HepG2 (cell line): Measurements from ENCODE around the gene VEGFA. TPM values are rescaled to one million over a fixed set of nuclear protein-coding genes. Genes with fewer than 3 reads are reported as not detected.

Experiments
- CEBPG ChIP-seq: IDR thresholded peaks from 2 replicates; pipeline ENCODE4 v1.6.1; 2016
- DZIP1 ChIP-seq: sonication (generic); formaldehyde crosslinking; IDR thresholded peaks from 2 replicates; pipeline ENCODE4 v1.5.0; 2020; ENCODE audit warnings: mild to moderate bottlenecking, missing genetic modification reagents
- ISL2 ChIP-seq: sonication (generic); formaldehyde crosslinking; IDR thresholded peaks from 2 replicates; pipeline ENCODE4 v1.5.0; 2020; ENCODE audit warnings: missing genetic modification reagents
- KLF16 ChIP-seq, 2 experiments: sonication (generic) in 1 of 2; formaldehyde crosslinking in 1 of 2; IDR thresholded peaks; 2 replicates each; pipeline versions ENCODE4 v1.6.1 to v1.8.0; 2016 to 2023; ENCODE audit warnings: missing genetic modification reagents in 2 of 2, missing compliant biosample characterization in 1 of 2
- MEIS2 ChIP-seq: sonication (generic); formaldehyde crosslinking; IDR thresholded peaks from 2 replicates; pipeline ENCODE4 v1.9.0; 2021; ENCODE audit warnings: mild to moderate bottlenecking, missing genetic modification reagents
- POGK ChIP-seq: sonication (generic); formaldehyde crosslinking; conservative IDR thresholded peaks from 2 replicates; pipeline ENCODE4 v1.8.0; 2022; ENCODE audit warnings: mild to moderate bottlenecking, moderate library complexity, missing genetic modification reagents
- RFX5 ChIP-seq: IDR thresholded peaks from 2 replicates; pipeline ENCODE4 v1.6.1; 2011; ENCODE audit warnings: low read depth, low read length, improper control_type of control experiment
- SKI ChIP-seq: fragments of 450-650 bp; IDR thresholded peaks from one replicate; pipeline ENCODE4 v1.6.1; 2018; ENCODE audit warnings: mild to moderate bottlenecking; ENCODE audit not compliant: partially characterized antibody
- SOX6 ChIP-seq, 2 experiments: fragments of 450-650 bp in 1 of 2; sonication (generic) in 1 of 2; formaldehyde crosslinking in 1 of 2; IDR thresholded peaks; 2 replicates each; pipeline versions ENCODE4 v1.4.0 to v1.6.1; 2017 to 2020; ENCODE audit warnings: antibody characterized with exemption in 1 of 2, mild to moderate bottlenecking in 1 of 2, missing genetic modification reagents in 1 of 2
- STAG1 ChIP-seq: sonication (generic); formaldehyde crosslinking; IDR thresholded peaks from 2 replicates; pipeline ENCODE4 v1.4.0; 2020; ENCODE audit warnings: missing genetic modification reagents
- XRCC5 ChIP-seq: fragments of 200-400 bp; formaldehyde crosslinking; optimal IDR thresholded peaks from 2 replicates; pipeline ENCODE3; 2017; ENCODE audit warnings: mild to moderate bottlenecking, low read length
- ZNF256 ChIP-seq: sonication (generic); formaldehyde crosslinking; conservative IDR thresholded peaks from 2 replicates; pipeline ENCODE4 v1.4.0; 2020; ENCODE audit warnings: missing genetic modification reagents
- ZNF274 ChIP-seq: sonication (generic); formaldehyde crosslinking; IDR thresholded peaks from 2 replicates; pipeline ENCODE4 v1.5.1; 2020; ENCODE audit warnings: mild to moderate bottlenecking, missing genetic modification reagents
- ZNF556 ChIP-seq: sonication (generic); formaldehyde crosslinking; IDR thresholded peaks from 2 replicates; pipeline ENCODE4 v1.4.0; 2020; ENCODE audit warnings: mild to moderate bottlenecking, missing genetic modification reagents, borderline replicate concordance
- ZNF614 ChIP-seq: IDR thresholded peaks from 2 replicates; pipeline ENCODE4 v1.6.1; 2018; ENCODE audit warnings: missing biosample characterization, missing genetic modification reagents, inconsistent platforms, borderline replicate concordance
- ZNF674 ChIP-seq: sonication (generic); formaldehyde crosslinking; IDR thresholded peaks from 2 replicates; pipeline ENCODE4 v1.5.0; 2020; ENCODE audit warnings: low read depth, mild to moderate bottlenecking, missing genetic modification reagents
- ZNF747 ChIP-seq: sonication (generic); formaldehyde crosslinking; IDR thresholded peaks from 2 replicates; pipeline ENCODE4 v1.8.1; 2023; ENCODE audit warnings: missing genetic modification reagents, mild to moderate bottlenecking, borderline replicate concordance
- polyA plus RNA-seq, 8 experiments: library from polyadenylated mRNA; depleted of rRNA in 3 of 8; stranded (reverse) in 7 of 8; unstranded in 1 of 8; fragments of >200 nt; fragmentation: Illumina TruSeq in 4 of 8; extraction: Trizol in 4 of 8; gene quantifications; 2 replicates each; pipeline versions ENCODE4 v1.2.1 to v1.2.3, GENCODE V29; 2011 to 2016; ENCODE audit warnings: low read depth in 4 of 8, missing spikeins in 1 of 8, mixed read lengths in 1 of 8; ENCODE audit not compliant: insufficient read depth in 1 of 8
- total RNA-seq, 5 experiments: library from RNA; depleted of rRNA; stranded (reverse); fragments of >200 nt; fragmentation: Illumina TruSeq; extraction: Trizol; gene quantifications; 2 replicates each; pipeline ENCODE4 v1.2.3, GENCODE V29; 2016; ENCODE audit warnings: low read depth in 1 of 5
- TF ChIP-seq, protein P1 (sequence below): sonication (generic); formaldehyde crosslinking; IDR thresholded peaks from 2 replicates; pipeline ENCODE4 v1.9.0; 2021; ENCODE audit warnings: missing genetic modification reagents, borderline replicate concordance
- TF ChIP-seq, protein P2 (sequence below): sonication (generic); formaldehyde crosslinking; IDR thresholded peaks from 2 replicates; pipeline ENCODE4 v1.8.1; 2023; ENCODE audit warnings: mild to moderate bottlenecking, missing genetic modification reagents

VEGFA gene
- total and polyA plus RNA-seq, 2 of the 13 experiments (the other 11 are each of a cell fraction or from before 2014, with no cell fraction given), result 68.1 to 629 TPM

DNA sequence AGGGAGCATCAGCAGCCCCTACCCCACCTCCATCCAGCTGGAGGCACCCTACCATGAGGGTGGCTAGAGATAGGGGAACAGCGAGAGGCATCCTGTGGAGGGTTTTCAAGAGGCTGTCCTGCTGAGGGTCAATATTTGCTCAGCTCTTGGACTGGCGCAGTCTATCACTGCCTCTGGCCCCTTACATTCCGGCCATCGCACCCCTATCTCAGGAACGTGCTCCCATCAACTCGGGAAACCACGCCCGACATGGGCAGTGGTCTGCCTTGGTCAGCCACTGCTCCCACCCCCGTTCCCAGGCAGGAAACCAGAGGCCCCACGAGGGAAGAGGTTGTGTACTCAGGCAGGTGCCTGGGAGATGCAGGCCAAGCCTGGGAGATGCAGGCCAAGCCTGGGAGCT is 57.9 kb downstream of the VEGFA start (continued):
- TF ChIP-seq DZIP1, result no peak
- no peak for TF ChIP-seq POGK (CRISPR knock-in tag)
- TF ChIP-seq MEIS2 (CRISPR knock-in tag), result peak; percentile 76; the same call in 1 of the 2 replicates
- peak; percentile 67 for TF ChIP-seq XRCC5
- TF ChIP-seq SOX6 (IDR thresholded peaks at IDR 0.05), result no peak
- TF ChIP-seq SOX6 (CRISPR knock-in tag; IDR thresholded peaks at IDR 0.05), result peak; percentile 57
- no peak for TF ChIP-seq ZNF614 (CRISPR knock-in tag)
- TF ChIP-seq KLF16 (CRISPR knock-in tag; IDR thresholded peaks at IDR 0.05), result no peak
- 0 out of 2 replicates have a peak, but pooled peaks have one; percentile 10 for TF ChIP-seq CEBPG (CRISPR knock-in tag)
- TF ChIP-seq ZNF556 (CRISPR knock-in tag), result 0 out of 2 replicates have a peak, but pooled peaks have one; percentile 39
- TF ChIP-seq, protein P1, sequence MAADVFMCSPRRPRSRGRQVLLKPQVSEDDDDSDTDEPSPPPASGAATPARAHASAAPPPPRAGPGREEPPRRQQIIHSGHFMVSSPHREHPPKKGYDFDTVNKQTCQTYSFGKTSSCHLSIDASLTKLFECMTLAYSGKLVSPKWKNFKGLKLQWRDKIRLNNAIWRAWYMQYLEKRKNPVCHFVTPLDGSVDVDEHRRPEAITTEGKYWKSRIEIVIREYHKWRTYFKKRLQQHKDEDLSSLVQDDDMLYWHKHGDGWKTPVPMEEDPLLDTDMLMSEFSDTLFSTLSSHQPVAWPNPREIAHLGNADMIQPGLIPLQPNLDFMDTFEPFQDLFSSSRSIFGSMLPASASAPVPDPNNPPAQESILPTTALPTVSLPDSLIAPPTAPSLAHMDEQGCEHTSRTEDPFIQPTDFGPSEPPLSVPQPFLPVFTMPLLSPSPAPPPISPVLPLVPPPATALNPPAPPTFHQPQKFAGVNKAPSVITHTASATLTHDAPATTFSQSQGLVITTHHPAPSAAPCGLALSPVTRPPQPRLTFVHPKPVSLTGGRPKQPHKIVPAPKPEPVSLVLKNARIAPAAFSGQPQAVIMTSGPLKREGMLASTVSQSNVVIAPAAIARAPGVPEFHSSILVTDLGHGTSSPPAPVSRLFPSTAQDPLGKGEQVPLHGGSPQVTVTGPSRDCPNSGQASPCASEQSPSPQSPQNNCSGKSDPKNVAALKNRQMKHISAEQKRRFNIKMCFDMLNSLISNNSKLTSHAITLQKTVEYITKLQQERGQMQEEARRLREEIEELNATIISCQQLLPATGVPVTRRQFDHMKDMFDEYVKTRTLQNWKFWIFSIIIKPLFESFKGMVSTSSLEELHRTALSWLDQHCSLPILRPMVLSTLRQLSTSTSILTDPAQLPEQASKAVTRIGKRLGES (CRISPR knock-in tag), result no peak
- no peak for TF ChIP-seq ZNF274
- TF ChIP-seq SKI, result no peak
- no peak for TF ChIP-seq ZNF747
- TF ChIP-seq STAG1 (CRISPR knock-in tag), result peak; percentile 30
- TF ChIP-seq ZNF674, result no peak
- no peak for TF ChIP-seq ZNF256 (CRISPR knock-in tag)
- TF ChIP-seq RFX5, result no peak
- TF ChIP-seq, protein P2, sequence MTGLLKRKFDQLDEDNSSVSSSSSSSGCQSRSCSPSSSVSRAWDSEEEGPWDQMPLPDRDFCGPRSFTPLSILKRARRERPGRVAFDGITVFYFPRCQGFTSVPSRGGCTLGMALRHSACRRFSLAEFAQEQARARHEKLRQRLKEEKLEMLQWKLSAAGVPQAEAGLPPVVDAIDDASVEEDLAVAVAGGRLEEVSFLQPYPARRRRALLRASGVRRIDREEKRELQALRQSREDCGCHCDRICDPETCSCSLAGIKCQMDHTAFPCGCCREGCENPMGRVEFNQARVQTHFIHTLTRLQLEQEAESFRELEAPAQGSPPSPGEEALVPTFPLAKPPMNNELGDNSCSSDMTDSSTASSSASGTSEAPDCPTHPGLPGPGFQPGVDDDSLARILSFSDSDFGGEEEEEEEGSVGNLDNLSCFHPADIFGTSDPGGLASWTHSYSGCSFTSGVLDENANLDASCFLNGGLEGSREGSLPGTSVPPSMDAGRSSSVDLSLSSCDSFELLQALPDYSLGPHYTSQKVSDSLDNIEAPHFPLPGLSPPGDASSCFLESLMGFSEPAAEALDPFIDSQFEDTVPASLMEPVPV, result no peak
- peak; percentile 54 for TF ChIP-seq ISL2
